Astrocyte (in vitro differentiated cells and primary cell): ENCODE results near the gene IL17A. TPM values are rescaled to one million over a fixed set of nuclear protein-coding genes. Genes with fewer than 3 reads are reported as not detected.

Source experiments
- DNase-seq: peaks from one replicate; pipeline ENCODE4 v3.0.0-alpha.2; 2010; ENCODE audit warnings: low read depth
- FAIRE-seq: peaks from 2 replicates; lab custom pipeline; 2011; peaks lifted over from hg19 to GRCh38; lab: Jason Lieb, UNC
- H2AFZ ChIP-seq: 2 replicates; pipeline ENCODE4 v1.6.0; 2012; ENCODE audit warnings: low read depth, low read length, inconsistent platforms
- H3K27ac ChIP-seq: 2 replicates; pipeline ENCODE4 v1.5.1; 2011; ENCODE audit warnings: low read depth, low read length, inconsistent platforms
- H3K27me3 ChIP-seq: 2 replicates; pipeline ENCODE4 v1.6.0; 2011; ENCODE audit warnings: low read length, inconsistent platforms; ENCODE audit not compliant: insufficient read depth
- H3K36me3 ChIP-seq: 2 replicates; pipeline ENCODE4 v1.5.1; 2011; ENCODE audit warnings: low read length, inconsistent platforms; ENCODE audit not compliant: insufficient read depth
- H3K4me1 ChIP-seq: 2 replicates; pipeline ENCODE4 v1.5.1; 2011; ENCODE audit warnings: low read length, inconsistent platforms; ENCODE audit not compliant: insufficient read depth
- H3K4me2 ChIP-seq: 2 replicates; pipeline ENCODE4 v1.6.0; 2012; ENCODE audit warnings: low read length, inconsistent platforms
- H3K4me3 ChIP-seq: 2 replicates; pipeline ENCODE4 v1.5.1; 2011; ENCODE audit warnings: low read depth, mild to moderate bottlenecking, low read length, inconsistent platforms; ENCODE audit not compliant: insufficient read depth
- H3K79me2 ChIP-seq: 2 replicates; pipeline ENCODE4 v1.6.0; 2012; ENCODE audit warnings: mild to moderate bottlenecking, low read length, inconsistent platforms; ENCODE audit not compliant: insufficient read depth
- H3K9ac ChIP-seq: 2 replicates; pipeline ENCODE4 v1.6.0; 2012; ENCODE audit warnings: mild to moderate bottlenecking, low read length, inconsistent platforms
- H3K9me3 ChIP-seq: 2 replicates; pipeline ENCODE4 v1.5.1; 2012; ENCODE audit warnings: low read depth, mild to moderate bottlenecking, low read length, inconsistent platforms; ENCODE audit not compliant: insufficient read depth
- H4K20me1 ChIP-seq: 2 replicates; pipeline ENCODE4 v1.6.0; 2012; ENCODE audit warnings: low read length, inconsistent platforms; ENCODE audit not compliant: insufficient read depth
- H3K27ac Mint-ChIP-seq: one replicate; pipeline ENCODE4 v1.8.0; 2021; ENCODE audit warnings: mild to moderate bottlenecking, mixed read lengths; ENCODE audit not compliant: unreplicated experiment
- H3K27me3 Mint-ChIP-seq: one replicate; pipeline ENCODE4 v1.8.0; 2021; ENCODE audit warnings: low read depth, mixed read lengths; ENCODE audit not compliant: unreplicated experiment
- H3K36me3 Mint-ChIP-seq: one replicate; pipeline ENCODE4 v1.8.0; 2021; ENCODE audit warnings: low read depth, mixed read lengths; ENCODE audit not compliant: unreplicated experiment
- H3K4me1 Mint-ChIP-seq: one replicate; pipeline ENCODE4 v1.8.0; 2021; ENCODE audit warnings: low read depth, mixed read lengths; ENCODE audit not compliant: unreplicated experiment
- H3K4me3 Mint-ChIP-seq: one replicate; pipeline ENCODE4 v1.8.0; 2021; ENCODE audit warnings: mild to moderate bottlenecking, moderate library complexity, mixed read lengths; ENCODE audit not compliant: unreplicated experiment
- H3K9me3 Mint-ChIP-seq: one replicate; pipeline ENCODE4 v1.8.0; 2021; ENCODE audit warnings: mild to moderate bottlenecking, mixed read lengths; ENCODE audit not compliant: unreplicated experiment
- EZH2 ChIP-seq: IDR thresholded peaks from 2 replicates; pipeline ENCODE4 v1.6.1; 2012; ENCODE audit warnings: mild to moderate bottlenecking, low read length, inconsistent platforms; ENCODE audit not compliant: insufficient read depth
- total RNA-seq: library from RNA; stranded (reverse); gene quantifications from 2 replicates; pipeline ENCODE4 v1.2.1, GENCODE V29; 2021
- TF ChIP-seq, protein P1 (sequence below): IDR thresholded peaks from 2 replicates; pipeline ENCODE4 v1.5.1; 2011; ENCODE audit warnings: low read depth, mild to moderate bottlenecking, inconsistent platforms, low read length, moderate library complexity; ENCODE audit not compliant: insufficient read depth

Gene IL17A
- total RNA-seq, 1 donor from 2014 or later, result not detected

DNA sequence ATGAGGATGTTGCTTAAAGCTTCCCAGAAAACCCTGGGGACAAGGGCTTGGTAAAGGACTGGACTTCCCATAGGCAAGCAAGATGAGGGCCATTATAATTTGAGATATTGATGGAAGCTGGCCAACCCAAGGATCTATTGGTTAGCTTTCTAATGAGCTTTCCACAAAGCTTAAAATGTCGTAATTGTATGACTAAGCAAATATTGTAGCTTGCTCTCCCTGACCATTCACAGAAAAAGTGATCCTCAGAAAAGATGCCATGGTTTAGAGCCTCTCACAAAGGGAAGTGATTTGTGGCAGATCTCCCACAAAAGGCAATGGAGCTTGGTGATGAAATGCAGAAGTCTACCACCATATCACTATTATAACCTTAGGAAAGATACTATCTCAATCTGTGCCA, 44.5 kb downstream of the IL17A start:
- no peak for FAIRE-seq
- Histone ChIP-seq H4K20me1 (no peaks in the 10 kb centered on the region), H3K27me3 (peaks cover 3% of the 10 kb centered on the region), H3K9me3 (no peaks in the 10 kb centered on the region), H3K79me2 (no peaks in the 10 kb centered on the region), H3K27ac (no peak overlapping the region), H3K4me3 (no peak overlapping the region), H3K9ac (no peak overlapping the region), H3K36me3 (no peaks in the 10 kb centered on the region), H3K4me1 (no peaks in the 10 kb centered on the region), H3K4me2 (no peak overlapping the region), H2AFZ (no peak overlapping the region)
- Mint-ChIP-seq H3K4me3 (no peak overlapping the region), H3K27ac (no peak overlapping the region), H3K4me1 (peaks cover 8% of the 10 kb centered on the region), H3K36me3 (no peaks in the 10 kb centered on the region), H3K27me3 (no peaks in the 10 kb centered on the region), H3K9me3 (no peaks in the 10 kb centered on the region)
- TF ChIP-seq, protein P1, sequence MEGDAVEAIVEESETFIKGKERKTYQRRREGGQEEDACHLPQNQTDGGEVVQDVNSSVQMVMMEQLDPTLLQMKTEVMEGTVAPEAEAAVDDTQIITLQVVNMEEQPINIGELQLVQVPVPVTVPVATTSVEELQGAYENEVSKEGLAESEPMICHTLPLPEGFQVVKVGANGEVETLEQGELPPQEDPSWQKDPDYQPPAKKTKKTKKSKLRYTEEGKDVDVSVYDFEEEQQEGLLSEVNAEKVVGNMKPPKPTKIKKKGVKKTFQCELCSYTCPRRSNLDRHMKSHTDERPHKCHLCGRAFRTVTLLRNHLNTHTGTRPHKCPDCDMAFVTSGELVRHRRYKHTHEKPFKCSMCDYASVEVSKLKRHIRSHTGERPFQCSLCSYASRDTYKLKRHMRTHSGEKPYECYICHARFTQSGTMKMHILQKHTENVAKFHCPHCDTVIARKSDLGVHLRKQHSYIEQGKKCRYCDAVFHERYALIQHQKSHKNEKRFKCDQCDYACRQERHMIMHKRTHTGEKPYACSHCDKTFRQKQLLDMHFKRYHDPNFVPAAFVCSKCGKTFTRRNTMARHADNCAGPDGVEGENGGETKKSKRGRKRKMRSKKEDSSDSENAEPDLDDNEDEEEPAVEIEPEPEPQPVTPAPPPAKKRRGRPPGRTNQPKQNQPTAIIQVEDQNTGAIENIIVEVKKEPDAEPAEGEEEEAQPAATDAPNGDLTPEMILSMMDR, result no peak
- TF ChIP-seq EZH2, result no peak
- DNase-seq, result no peak

- no peak overlapping the region for H3K4me3 Mint-ChIP-seq
Observed at GRCh38 chr6:52231406-52232127, 45.4 kb downstream of the IL17A start.

More at GRCh38 chr6:52231406-52232127, 45.4 kb downstream of the IL17A start:
- no peak overlapping the region for H3K27ac Mint-ChIP-seq
- H3K79me2 ChIP-seq, result no peaks in the 10 kb centered on the region
- H3K9me3 ChIP-seq, result no peaks in the 10 kb centered on the region
- no peaks in the 10 kb centered on the region for H3K36me3 ChIP-seq
- peaks cover 7% of the 10 kb centered on the region for H3K27me3 ChIP-seq
- H3K4me2 ChIP-seq, result no peak overlapping the region
- H3K27ac ChIP-seq, result no peak overlapping the region
- no peak overlapping the region for H3K4me3 ChIP-seq
- no peaks in the 10 kb centered on the region for H3K4me1 ChIP-seq
- H3K27me3 Mint-ChIP-seq, result no peaks in the 10 kb centered on the region
- H2AFZ ChIP-seq, result no peak overlapping the region
- no peaks in the 10 kb centered on the region for H4K20me1 ChIP-seq
- no peaks in the 10 kb centered on the region for H3K9me3 Mint-ChIP-seq
- no peak overlapping the region for H3K9ac ChIP-seq
- FAIRE-seq (no peak), DNase-seq (no peak)
- TF ChIP-seq, protein P1, result no peak
- TF ChIP-seq EZH2, result no peak
- H3K36me3 Mint-ChIP-seq, result no peaks in the 10 kb centered on the region
- peaks cover 8% of the 10 kb centered on the region for H3K4me1 Mint-ChIP-seq
